ENCODE results near the gene ERICH3.

GRCh38 chr1:74623716-74624115 is 49.9 kb downstream of the ERICH3 start:
- TF ChIP-seq POLR2AphosphoS5 (IDR thresholded peaks at IDR 0.05; ENCODE audit: low read depth, low read length), result no peak
- TF ChIP-seq POLR2A (IDR thresholded peaks at IDR 0.05; ENCODE audit: low read depth, low read length), result no peak

Data from GM12892 (cell line).